Coronary artery (tissue), 2 donors: ENCODE results near the gene IQSEC3.
A peak's percentile ranks its signal among the peaks of the same experiment; 100 is the strongest.
"Not testable (repeated sequence)": the region's sequence is repeated elsewhere in the genome, so short reads cannot be mapped to it uniquely, and the experiment has no call there.

Source experiments
- DNase-seq: peaks from one replicate; pipeline ENCODE4 v3.0.0-alpha.2; 2017; ENCODE audit warnings: low spot score
- H3K27ac ChIP-seq, 2 donors: fragments of 200-600 bp; sonication (generic); one replicate each; pipeline ENCODE4 v1.5.1; 2016 to 2019
- H3K4me3 ChIP-seq: fragments of 200-600 bp; sonication (generic); 2 replicates; pipeline ENCODE4 v1.5.1; 2016; ENCODE audit warnings: mild to moderate bottlenecking, moderate library complexity
- TF ChIP-seq, protein P1 (sequence below): fragments of 200-600 bp; sonication (generic); IDR thresholded peaks from one replicate; pipeline ENCODE4 v1.5.1; 2019; ENCODE audit warnings: antibody characterized with exemption

Gene IQSEC3

DNA sequence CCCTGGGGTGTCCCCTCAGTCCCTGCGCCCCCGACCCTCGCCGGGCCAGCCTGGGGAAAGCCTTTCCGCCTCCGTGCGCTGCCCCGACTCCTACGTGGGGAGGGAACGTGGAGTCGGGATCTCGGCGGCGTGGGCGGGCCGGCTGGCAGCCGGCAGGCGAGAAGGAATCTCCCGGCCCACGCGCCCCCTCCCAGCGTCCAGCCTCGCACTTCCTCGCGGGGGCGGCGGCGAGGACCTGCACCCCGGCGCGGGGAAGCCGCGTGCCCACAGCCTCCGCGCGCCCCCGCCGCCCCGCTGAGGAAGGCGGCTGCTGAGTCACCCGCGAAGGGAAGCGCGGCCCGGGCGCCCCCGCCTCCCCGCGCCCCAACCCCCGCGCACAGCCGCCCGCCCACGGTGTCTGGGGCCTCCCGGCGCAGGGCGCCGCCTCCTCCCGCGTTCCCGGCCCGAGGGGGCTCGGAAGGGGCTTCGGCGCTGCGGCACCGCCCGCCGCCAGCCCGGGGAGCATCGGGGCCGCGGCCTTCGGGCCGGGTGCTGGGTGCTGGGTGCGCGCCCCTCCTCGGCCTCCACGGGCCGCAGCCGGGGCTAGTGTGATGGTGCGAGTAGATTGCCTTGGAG lies 11.3 kb downstream of the IQSEC3 start:
- H3K4me3 ChIP-seq: peak overlapping the region; percentile 61
- not testable (repeated sequence) for H3K27ac ChIP-seq
- peak; percentile 21 for DNase-seq

DNA sequence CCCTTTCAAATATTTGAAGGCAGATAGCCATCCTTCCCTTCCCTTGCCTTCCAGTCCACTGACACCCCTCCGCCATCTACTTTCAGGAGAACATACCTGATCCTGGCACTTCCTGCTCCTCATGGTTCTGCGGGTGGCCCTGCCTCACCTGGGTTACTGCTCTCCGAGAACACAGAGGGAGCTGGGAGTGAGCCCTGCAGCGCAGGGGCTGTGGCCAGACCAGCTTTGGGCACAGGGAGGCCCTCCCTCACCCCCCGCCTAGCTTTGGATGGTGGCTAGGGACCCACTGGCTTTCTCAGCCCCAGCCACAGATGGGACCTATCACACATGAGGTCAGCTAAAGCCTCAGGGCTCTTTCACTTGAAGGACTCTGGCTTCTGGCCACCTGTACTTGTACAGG lies 12.4 kb downstream of the IQSEC3 start:
- Histone ChIP-seq H3K27ac (no peak overlapping the region), H3K4me3 (no peak overlapping the region)
- TF ChIP-seq, protein P1, sequence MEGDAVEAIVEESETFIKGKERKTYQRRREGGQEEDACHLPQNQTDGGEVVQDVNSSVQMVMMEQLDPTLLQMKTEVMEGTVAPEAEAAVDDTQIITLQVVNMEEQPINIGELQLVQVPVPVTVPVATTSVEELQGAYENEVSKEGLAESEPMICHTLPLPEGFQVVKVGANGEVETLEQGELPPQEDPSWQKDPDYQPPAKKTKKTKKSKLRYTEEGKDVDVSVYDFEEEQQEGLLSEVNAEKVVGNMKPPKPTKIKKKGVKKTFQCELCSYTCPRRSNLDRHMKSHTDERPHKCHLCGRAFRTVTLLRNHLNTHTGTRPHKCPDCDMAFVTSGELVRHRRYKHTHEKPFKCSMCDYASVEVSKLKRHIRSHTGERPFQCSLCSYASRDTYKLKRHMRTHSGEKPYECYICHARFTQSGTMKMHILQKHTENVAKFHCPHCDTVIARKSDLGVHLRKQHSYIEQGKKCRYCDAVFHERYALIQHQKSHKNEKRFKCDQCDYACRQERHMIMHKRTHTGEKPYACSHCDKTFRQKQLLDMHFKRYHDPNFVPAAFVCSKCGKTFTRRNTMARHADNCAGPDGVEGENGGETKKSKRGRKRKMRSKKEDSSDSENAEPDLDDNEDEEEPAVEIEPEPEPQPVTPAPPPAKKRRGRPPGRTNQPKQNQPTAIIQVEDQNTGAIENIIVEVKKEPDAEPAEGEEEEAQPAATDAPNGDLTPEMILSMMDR: no peak
- peak; percentile 28 for DNase-seq

DNA sequence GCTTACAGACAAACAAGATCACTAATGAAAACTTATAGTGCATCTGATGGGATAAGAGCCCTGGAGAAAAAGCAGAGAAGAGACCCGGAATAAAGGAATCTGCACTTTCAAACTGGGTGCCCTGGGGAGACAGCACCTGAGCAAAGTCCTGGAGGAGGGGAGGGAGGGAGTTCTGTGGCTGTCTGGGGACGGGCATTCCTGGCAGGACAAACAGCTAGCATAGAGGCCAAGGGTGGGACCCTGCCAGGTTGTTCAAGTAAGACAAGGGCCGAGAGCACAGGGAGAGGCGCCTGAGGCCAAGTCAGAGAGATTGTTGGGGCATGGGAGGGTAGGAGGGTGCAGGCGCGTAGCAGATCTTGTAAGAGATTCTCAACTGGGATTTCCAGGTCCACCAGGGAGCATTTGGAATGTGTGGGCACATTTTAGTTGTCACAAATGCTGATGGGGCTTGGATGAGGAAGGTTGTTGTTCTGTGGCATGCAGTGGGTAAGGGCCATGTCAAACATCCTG lies 14.2 kb downstream of the IQSEC3 start:
- DNase-seq: peak; percentile 59
- Histone ChIP-seq H3K4me3 (no peak overlapping the region), H3K27ac (no peak overlapping the region)
- TF ChIP-seq, protein P1: no peak

DNA sequence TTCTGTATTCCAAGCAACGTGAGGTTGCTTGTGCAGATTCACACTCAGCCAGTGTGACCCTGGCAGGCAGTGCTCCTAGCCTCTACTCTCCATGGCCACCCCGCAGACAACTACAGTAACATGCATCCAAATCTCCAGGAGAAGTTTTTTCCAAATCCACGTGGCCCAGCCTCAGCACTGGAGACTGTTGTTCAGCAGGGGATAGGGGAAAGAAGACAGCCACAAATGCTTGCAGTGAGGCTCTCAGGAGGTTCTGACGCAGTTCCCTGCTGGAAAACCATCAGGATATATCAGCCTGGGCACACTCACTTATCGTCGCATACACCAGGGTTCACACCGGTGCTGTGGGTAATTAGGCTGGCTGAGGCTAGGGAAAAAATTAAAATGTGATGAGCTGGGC lies 16.2 kb downstream of the IQSEC3 start:
- Histone ChIP-seq H3K27ac (no peak overlapping the region), H3K4me3 (no peak overlapping the region)
- peak; percentile 38 for DNase-seq
- TF ChIP-seq, protein P1: no peak

DNA sequence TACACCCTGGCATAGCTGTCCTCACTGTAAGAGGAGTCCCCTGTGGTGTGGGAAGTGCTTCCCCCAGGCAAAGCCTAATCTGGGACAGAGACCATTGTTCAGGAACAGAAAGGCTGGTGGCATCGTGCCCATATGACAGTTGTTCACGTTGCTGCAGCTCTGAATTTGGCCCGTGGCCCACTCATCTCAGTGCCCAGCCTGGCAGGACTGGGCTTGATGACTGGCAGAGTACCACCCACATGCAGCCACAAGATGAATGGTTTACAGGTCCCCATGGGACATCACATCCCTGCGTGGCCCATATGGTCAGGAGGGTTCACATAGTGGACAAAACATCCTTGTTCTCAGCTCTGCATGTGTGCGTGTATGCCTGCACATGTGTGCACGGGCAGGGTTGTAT lies 17.5 kb downstream of the IQSEC3 start:
- TF ChIP-seq, protein P1: no peak
- no peak overlapping the region for H3K4me3 ChIP-seq
- H3K27ac ChIP-seq: no peak overlapping the region
- DNase-seq: peak; percentile 52

DNA sequence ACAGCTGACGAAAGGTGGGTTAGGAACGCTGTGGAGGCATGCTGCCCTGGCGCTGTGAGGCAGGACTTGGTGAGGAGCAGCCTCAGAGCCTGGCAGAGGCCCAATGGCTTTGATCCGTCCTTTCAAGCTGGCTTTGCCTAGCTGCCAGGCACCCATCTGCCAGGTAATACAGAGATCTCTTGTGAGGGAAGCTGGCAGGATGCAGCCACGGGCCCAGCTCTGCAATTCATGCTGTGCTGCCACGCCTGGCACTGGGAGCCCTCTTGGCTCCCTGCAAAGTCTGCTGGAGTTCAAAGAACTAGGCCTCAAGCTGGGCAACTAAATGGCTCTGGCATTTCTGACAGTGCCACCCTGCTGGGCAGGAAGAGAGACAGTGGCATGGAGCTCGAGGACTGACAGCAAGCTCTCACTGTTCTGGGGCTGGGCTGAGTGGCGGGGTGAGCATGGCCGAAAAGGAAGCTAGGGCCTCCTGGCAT lies 18.7 kb downstream of the IQSEC3 start:
- peak; percentile 28 for DNase-seq
- TF ChIP-seq, protein P1: no peak
- no peak overlapping the region for H3K27ac ChIP-seq
- H3K4me3 ChIP-seq: no peak overlapping the region

DNA sequence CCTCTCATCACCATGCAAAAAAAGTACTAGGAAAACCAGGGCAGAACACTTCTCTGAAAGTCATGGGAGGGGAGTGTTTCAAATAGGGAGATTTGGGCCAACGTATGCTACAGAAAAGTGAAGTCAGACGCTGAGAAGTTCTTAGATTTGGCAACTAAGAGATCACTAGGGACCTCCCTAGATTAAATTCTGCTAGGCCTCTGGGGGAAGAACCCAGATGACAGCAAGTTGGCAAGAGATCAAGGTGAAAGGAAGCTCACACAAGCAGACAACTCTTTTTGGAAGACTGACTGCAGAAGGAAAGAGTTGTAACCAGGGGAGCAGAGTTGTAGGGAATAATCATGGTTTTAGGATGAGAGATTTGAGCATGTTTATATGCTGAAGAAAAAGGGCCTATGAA lies 20.7 kb downstream of the IQSEC3 start:
- TF ChIP-seq, protein P1: no peak
- H3K27ac ChIP-seq: no peak overlapping the region
- no peak for DNase-seq
- no peak overlapping the region for H3K4me3 ChIP-seq
